IgD-negative memory B cell (primary cell): ENCODE measurements around the gene ZCCHC13. TPM values are rescaled to one million over a fixed set of nuclear protein-coding genes. Genes with fewer than 3 reads are reported as not detected.

Experiments
- H3K27ac Mint-ChIP-seq, 3 donors: one replicate each; pipeline ENCODE4 v1.8.0; 2020 to 2022; ENCODE audit warnings: mild to moderate bottlenecking in 3 of 3, mixed read lengths in 3 of 3, moderate library complexity in 1 of 3
- H3K27me3 Mint-ChIP-seq: one replicate; pipeline ENCODE4 v1.8.0; 2021; ENCODE audit warnings: mixed read lengths
- H3K36me3 Mint-ChIP-seq: one replicate; pipeline ENCODE4 v1.8.0; 2020; ENCODE audit warnings: mild to moderate bottlenecking, mixed read lengths
- H3K4me1 Mint-ChIP-seq, 3 donors: one replicate each; pipeline ENCODE4 v1.8.0; 2020 to 2022; ENCODE audit warnings: mixed read lengths in 3 of 3, mild to moderate bottlenecking in 1 of 3
- H3K4me3 Mint-ChIP-seq, 4 donors: one replicate each; pipeline ENCODE4 v1.8.0; 2020 to 2022; ENCODE audit warnings: mild to moderate bottlenecking in 4 of 4, mixed read lengths in 4 of 4, moderate library complexity in 3 of 4
- H3K9me3 Mint-ChIP-seq, 3 donors: one replicate each; pipeline ENCODE4 v1.8.0; 2020 to 2021; ENCODE audit warnings: mixed read lengths in 3 of 3, mild to moderate bottlenecking in 1 of 3
- polyA plus RNA-seq: library from polyadenylated mRNA; unstranded; fragments of 300-500 nt; fragmentation: Illumina TruSeq; gene quantifications from one replicate; pipeline ENCODE4 v1.2.3, GENCODE V29; 2021

ZCCHC13 gene
- polyA plus RNA-seq, 1 donor from 2014 or later = not detected

DNA sequence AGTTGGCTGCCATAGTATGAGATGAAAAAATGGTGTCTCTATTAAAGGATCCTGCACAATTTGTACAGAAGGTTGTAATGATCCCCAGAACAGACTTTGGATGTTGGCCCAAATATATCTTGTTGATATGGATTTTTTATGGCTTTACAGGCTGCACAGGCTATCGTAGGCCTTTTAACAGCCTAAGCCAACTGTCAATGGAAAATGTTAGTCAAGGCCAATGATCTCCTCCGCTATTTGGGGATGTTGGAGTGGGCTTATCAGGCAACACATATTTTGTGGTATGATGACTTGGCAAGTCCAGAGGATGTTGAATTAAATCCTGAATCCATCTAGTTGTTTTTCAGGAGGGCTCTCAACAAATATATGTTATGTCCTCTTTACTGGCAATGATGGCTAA is 42.1 kb downstream of the ZCCHC13 start:
- no peaks in the 10 kb centered on the region for H3K9me3 Mint-ChIP-seq
- H3K4me1 Mint-ChIP-seq = peaks cover 4 to 7% (median 5%) of the 10 kb centered on the region in 3 donors
- no peak overlapping the region for H3K4me3 Mint-ChIP-seq
- no peak overlapping the region for H3K27ac Mint-ChIP-seq
- no peaks in the 10 kb centered on the region for H3K36me3 Mint-ChIP-seq
- peaks cover 8% of the 10 kb centered on the region for H3K27me3 Mint-ChIP-seq

DNA sequence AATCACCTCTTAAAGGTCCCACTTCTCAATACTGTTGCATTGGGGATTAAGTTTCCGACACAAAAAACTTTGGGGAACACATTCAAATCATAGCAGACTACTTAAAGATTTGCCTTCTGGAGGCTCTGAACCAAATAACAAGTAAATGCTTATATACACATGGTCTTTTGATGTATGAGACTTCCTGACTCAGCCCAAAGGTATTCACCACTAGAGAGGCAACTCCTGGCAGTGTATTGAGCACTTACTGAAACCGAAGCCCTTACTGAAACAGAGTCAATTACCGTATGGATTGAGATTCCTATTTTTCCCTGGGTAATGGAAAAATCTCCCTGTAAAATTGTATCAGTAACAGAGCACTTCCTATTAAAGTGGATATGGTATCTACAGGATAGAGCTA is 45.4 kb downstream of the ZCCHC13 start:
- H3K27me3 Mint-ChIP-seq = peaks cover 6% of the 10 kb centered on the region
- no peak overlapping the region for H3K4me3 Mint-ChIP-seq
- H3K36me3 Mint-ChIP-seq = no peaks in the 10 kb centered on the region
- no peak overlapping the region for H3K27ac Mint-ChIP-seq
- peaks cover 4 to 6% (median 4%) of the 10 kb centered on the region in 3 donors for H3K4me1 Mint-ChIP-seq
- H3K9me3 Mint-ChIP-seq = no peaks in the 10 kb centered on the region

DNA sequence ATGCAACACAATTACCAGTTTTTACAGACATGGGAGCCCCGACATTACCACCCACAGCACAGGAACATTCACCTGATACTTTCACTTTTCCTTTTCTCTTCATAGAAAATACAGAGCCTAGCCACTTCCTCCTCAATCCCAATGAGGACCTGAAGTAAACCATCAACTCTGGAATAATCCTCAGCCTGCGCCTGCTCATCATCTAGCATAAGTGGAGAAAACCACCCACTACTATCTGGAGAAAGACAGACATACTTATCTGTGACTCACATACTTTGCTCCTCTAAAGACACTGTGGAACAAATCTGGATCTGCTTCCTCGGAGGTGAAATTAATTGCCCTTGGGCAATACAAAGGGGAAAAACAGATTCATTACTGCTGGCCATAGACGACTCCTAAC is 47.8 kb downstream of the ZCCHC13 start:
- H3K27ac Mint-ChIP-seq = no peak overlapping the region
- no peaks in the 10 kb centered on the region for H3K9me3 Mint-ChIP-seq
- peaks cover 1 to 6% (median 4%) of the 10 kb centered on the region in 3 donors for H3K4me1 Mint-ChIP-seq
- no peaks in the 10 kb centered on the region for H3K36me3 Mint-ChIP-seq
- H3K4me3 Mint-ChIP-seq = peak overlapping the region in 1 of 4 donors; percentile 31
- peaks cover 8% of the 10 kb centered on the region for H3K27me3 Mint-ChIP-seq

DNA sequence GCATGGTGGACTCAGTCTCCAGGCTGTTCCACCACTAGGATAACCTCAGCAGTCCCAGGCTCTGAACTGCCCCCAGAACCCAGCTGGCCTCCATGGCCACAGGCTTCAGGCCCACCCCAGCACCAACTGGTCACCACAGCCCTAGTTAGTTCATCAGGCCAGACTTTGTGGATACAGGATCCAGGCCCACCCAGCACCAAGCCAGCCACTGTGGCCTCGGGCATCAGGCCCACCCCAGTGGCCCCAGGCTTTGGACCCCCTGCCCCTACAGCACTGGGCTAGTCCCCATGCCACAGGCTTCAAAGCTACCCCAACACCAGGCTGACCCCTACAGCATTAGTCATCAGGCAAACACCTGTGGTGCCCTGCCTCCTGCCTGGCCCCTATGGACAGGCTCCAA is 50.0 kb downstream of the ZCCHC13 start:
- peaks cover 1 to 6% (median 4%) of the 10 kb centered on the region in 3 donors for H3K4me1 Mint-ChIP-seq
- no peak overlapping the region for H3K4me3 Mint-ChIP-seq
- peaks cover 10% of the 10 kb centered on the region for H3K27me3 Mint-ChIP-seq
- peaks cover 0 to 2% (median 1%) of the 10 kb centered on the region in 3 donors for H3K9me3 Mint-ChIP-seq
- no peaks in the 10 kb centered on the region for H3K36me3 Mint-ChIP-seq
- no peak overlapping the region for H3K27ac Mint-ChIP-seq

Other genes with a start within 250 kb of the ZCCHC13 start
- gene SLC16A2, start 117.3 kb downstream of the ZCCHC13 start, polyA plus RNA-seq = not detected